Activated CD8-positive, alpha-beta memory T cell treated with anti-CD3 and anti-CD28 coated beads for 1 hour (primary cell): ENCODE results near the gene CACNG4.

Experiments used
- DNase-seq, 2 donors: peaks; one replicate each; pipeline ENCODE4 v3.0.0-alpha.2; 2020; ENCODE audit warnings: low read depth in 1 of 2; ENCODE audit errors: extremely low read depth in 1 of 2

CACNG4 gene

DNA sequence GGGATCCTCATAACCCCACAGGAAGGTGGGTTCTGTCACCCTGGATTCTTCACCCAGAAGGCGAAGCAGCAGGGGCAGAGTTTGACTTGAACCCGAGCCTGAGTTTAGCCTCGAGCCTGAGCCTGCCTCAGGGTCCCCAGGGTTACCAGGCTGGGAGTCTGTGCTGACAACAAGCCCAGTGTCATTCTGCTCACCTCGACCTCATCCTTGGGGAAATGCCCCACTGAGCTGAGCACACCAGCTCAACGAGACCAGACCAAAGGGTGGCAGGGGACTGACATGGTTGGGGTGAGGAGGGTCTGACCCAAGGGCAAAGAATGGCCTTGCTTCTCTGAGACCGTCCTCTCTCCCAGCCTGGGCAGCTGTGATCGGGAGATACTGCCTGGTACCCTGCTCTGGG, 20.2 kb downstream of the CACNG4 start:
- no peak for DNase-seq

DNA sequence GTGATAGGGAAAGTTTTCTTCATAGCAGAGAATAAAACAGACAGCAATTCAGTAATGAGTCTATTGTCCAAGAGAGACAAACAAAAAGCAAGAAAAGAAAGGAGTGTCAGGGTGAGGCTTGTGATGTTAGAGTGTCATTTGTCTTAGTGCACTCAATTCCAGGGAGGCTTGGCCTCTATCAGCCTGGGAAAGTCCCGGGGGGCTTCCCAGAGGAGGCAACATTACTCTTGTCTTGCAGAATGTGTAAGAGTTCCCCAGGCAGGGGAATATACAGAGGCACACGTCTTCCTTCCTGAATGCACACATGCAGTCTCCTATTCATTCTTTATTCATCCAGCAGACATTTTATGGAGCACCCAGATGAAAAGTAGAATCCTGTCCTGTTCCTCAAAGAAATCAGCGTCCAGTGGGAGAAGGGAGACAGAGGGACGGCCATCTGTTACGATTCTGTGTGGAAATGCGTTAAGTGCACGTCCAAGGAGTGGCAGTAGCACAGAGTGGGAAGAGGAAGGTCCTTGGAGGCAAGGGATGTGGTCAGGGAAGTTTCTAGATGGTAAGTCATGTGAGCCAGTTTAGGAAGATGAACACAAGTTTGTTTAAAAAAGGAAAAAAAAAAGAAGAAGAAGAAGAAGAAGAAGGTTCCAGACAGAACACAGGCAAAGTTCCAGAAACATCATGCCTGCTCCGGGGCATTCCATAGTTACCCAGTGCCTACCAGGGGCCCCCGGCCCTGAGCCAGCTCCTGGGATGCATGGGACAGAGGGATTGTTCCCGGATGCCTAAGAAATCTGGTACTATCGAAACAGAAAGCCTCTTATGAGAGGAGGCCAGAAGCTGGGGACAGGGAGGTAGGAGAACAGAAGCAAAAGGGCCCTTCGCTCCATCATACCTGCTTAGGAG, 21.1 kb downstream of the CACNG4 start:
- no peak for DNase-seq

DNA sequence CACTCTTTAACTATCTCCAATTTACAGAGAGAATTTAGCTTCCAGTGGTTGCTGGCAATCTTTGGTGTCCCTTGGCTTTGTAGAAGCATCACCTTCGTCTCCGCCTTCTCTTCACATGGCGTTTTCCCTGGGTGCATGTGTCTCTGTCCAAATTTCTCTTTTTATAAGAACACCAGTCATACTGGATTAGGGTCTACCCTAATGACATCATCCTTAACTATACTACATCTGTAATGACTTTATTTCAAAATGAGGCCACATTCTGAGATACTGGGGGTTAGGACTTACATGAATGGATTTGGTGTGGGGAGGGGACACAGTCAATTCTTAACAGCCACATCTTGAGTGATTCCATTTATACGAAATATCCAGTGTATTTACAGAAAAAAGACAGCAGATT, 22.2 kb downstream of the CACNG4 start:
- no peak for DNase-seq

- no peak for DNase-seq
Measured at GRCh38 chr17:66987059-66987616, 22.6 kb downstream of the CACNG4 start.

- no peak for DNase-seq
Measured at GRCh38 chr17:66988069-66988798, 23.7 kb downstream of the CACNG4 start.

DNA sequence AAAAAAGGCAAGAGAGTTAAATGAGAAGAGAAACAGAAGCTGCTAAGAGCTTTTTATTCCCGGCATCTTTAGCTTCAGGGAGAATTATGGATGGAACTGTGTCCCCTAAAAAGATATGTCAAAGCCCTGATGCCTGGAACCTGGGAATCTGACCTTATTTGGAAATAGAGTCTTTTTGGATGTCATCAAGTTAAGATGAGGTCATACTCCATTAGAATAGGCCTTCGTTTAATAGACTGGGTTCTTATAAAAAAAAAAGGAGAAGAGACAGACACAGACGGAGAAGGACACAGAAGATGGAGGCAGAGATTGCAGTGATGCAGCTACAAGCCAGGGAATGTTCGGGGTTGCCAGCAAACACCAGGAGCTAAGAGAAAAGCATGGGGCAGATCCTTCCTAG, 24.6 kb downstream of the CACNG4 start:
- DNase-seq: no peak

- no peak for DNase-seq
Measured at GRCh38 chr17:66989579-66989978, 25.1 kb downstream of the CACNG4 start.

DNA sequence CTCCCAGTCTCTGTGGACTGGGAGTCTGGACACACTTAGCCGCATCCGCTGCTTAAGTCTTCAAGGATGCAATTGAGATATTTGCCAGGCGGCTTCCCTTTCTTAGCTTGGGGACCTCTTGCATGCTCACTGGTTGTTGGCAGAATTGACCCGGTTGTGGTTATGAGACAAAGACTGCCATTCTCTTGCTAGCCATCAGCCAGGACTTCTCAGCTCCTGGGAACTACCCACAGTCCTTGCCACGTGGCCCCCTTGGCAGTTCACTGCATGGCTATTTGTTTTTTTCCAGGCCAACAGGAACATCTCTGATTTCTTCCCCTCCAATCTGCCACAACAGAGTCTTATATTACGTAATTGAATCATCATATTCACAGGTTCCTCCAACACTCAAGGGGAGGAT, 25.5 kb downstream of the CACNG4 start:
- no peak for DNase-seq

- DNase-seq: no peak
Measured at GRCh38 chr17:66992911-66993442, 28.5 kb downstream of the CACNG4 start.

DNA sequence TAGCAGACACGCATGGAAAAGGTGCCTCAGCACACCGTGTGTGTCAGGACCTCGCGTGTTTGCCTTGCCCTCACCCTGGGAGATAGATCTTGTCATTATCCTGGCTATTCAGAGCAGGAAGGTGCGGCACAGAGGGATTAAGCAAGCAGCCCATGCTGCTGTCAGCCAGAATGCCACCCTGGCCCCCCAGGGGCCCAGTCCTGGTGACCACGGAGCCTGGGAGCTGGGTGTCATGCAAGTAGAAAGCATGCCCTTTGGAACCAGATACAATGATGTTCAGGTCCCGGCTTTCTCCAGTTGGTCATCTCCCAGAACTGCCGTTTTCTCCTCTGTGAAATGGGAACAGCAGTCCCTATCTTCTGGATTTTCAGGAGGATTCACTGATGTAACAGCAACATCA, 29.9 kb downstream of the CACNG4 start:
- DNase-seq: no peak

DNA sequence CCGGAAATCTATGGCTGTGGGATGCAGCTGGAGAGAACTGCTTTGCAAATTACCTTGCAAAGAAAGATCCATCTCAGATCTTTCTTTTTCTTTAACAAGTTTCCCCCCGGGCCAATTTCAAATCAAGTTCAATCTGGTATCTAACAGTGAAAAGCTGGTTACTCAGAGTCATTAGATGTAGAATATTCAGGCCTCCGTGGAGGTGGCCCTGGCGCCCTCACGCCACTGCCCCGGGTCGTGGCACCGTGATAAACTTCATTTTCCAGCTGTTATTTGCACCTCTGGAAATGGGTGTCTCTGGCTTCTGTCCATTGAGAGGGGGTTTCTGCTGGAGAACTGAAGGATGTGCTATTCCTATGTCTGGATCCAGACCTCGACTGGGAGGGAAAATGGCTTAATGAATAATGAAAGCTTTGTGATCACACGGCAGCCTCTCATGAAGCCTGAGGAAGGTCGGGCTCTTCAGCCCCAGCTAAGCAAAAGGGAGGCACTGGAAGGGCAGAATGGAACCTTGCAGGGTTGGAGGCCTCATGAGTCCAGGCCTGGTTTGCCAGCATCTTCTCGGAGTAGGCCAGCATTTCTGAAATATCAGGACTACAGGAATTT, 30.5 kb downstream of the CACNG4 start:
- no peak for DNase-seq

- no peak for DNase-seq
Measured at GRCh38 chr17:66995944-66996343, 31.4 kb downstream of the CACNG4 start.

DNA sequence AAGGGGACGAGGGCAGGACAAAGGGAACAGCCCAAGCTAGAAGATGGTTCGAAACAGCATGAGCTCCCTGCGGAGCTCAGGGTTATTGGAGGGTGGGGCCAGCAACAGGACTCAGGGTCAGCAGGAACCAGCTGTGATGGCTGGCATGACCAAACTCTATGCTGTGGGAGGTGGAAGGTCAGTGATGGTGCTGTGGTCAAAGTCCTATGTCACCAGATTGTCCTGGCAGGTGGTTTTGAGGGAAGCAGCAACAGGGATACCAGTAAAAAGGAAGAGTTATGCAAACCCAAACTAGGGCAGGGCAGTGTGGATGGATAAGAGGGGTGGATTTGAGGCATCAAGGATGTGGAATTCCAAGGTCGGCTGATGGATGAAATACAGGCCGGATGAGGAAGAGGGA, 32.4 kb downstream of the CACNG4 start:
- no peak for DNase-seq

DNA sequence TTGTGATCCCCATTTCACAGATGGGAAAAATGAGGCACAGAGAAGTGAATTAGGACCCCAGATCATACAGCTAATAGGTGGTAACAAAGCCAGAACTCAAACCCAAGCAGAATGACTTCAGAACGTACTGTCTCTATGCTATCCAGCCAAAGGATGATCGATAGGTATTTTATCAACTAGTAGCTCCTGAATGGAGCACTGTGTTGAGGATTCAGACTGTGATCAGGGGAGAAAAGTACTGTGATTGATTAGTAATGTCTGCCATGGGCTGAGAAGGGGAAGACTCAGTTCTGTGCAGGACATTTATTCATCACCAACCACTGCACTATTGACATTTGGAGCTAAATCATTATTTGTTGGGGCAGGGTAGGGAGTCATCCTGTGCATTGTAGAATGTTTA, 38.7 kb downstream of the CACNG4 start:
- no peak for DNase-seq

DNA sequence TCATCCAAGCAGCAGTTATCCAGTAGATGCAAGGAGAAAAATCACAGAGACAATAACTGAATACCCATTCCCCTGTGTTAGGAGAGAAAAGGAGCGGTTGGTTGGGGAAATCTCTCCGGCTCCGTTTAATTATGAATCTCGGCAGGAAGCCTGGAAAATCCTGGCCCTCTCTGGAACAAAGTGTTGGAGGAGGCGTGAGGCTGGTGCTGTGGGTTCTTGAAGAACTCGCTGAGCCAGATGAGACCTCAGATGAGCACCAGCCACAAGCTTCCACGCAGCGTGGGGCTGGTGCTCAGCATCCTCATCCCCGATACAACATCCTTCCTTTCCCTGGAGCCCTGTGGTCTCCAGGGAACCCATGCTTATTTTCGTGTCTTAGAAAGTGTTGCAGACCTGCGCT, 39.7 kb downstream of the CACNG4 start:
- no peak for DNase-seq

- DNase-seq: no peak
Measured at GRCh38 chr17:67007266-67007665, 42.8 kb downstream of the CACNG4 start.

DNA sequence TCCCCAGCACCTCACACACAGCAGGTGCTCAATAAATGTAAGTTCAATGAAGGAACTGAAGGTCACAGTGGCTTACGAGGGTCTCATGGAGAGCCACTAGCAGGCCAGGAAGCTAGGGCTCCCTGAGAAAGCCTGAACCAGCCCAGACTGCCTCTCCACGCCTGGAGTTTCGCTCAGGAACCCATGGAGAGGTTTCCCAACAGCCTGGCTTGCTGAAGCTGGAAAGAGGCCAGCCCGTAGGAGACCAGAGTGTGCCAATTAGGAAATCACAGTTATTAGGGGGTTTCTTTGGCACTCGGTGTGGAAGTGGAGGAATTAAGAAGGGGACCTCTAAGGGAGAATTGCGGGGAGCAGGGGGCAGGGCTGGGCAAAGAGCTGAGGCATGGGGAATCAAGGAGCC, 43.6 kb downstream of the CACNG4 start:
- DNase-seq: no peak

GRCh38 chr17:67011527-67012175, 47.1 kb downstream of the CACNG4 start:
- DNase-seq: no peak

DNA sequence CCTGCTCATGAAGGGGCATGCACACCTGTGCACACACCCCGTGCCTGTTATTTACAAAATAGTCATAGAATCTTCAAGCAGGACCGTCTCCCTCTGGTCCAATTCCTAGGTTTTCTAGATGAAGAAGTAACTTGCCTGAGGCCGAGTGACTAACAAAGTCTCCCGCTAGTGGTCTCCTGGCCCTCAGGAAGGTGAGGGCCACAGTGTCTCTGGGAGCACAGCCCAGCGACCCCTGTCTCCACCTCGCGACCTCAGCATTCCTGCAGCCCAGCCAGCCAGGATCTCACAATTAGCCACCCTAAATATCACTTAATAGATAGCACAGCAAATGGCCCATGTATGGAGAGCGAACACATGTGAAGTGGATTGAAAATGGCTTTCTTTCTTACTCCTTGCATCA, 49.4 kb downstream of the CACNG4 start:
- no peak for DNase-seq

DNA sequence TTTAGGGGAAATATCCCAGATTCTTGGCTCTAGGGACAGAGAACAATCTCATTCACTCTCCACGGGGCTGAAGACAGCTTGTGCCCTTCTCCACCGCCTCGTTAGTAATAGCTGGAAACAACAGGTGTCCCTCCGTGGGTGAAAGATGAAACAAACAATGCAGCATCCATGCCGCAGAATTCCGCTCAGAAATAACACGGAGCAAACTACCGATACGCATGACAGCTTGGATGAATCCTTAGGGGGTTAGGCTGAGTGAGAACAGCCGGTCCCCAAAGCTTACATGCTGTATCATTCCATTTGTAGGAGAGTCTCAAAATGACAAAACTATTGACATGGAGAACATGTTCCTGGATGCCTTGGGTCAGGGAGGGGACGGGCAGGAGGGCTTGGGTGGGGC, 50.5 kb downstream of the CACNG4 start:
- no peak for DNase-seq
